IPS-NIHi11 (cell line): ENCODE measurements around the gene IL1R2.
A peak's percentile ranks its signal among the peaks of the same experiment; 100 is the strongest.

Experiments used
- DNase-seq: peaks from one replicate; pipeline ENCODE4 v3.0.0; 2012; ENCODE audit warnings: mixed read lengths, low spot score

IL1R2 gene

GRCh38 chr2:101975171-101975870 lies 16.4 kb upstream of the IL1R2 start:
- no peak for DNase-seq

GRCh38 chr2:101976891-101977290 lies 14.9 kb upstream of the IL1R2 start:
- DNase-seq = no peak

- no peak for DNase-seq
These were observed 11.4 kb upstream of the IL1R2 start for GRCh38 chr2:101980368-101980767.

- no peak for DNase-seq
These were observed 10.7 kb upstream of the IL1R2 start for GRCh38 chr2:101981066-101981465.

- DNase-seq = no peak
These were observed 10.3 kb upstream of the IL1R2 start for GRCh38 chr2:101981504-101981903.

GRCh38 chr2:101982495-101983029 lies 9.2 kb upstream of the IL1R2 start:
- no peak for DNase-seq

- DNase-seq = no peak
These were observed 8.3 kb upstream of the IL1R2 start for GRCh38 chr2:101983486-101983885.

- DNase-seq = no peak
These were observed 7.8 kb upstream of the IL1R2 start for GRCh38 chr2:101983928-101984327.

GRCh38 chr2:101984656-101985055 lies 7.1 kb upstream of the IL1R2 start:
- no peak for DNase-seq

- no peak for DNase-seq
These were observed 6.5 kb upstream of the IL1R2 start for GRCh38 chr2:101985101-101985792.

- no peak for DNase-seq
These were observed 6.0 kb upstream of the IL1R2 start for GRCh38 chr2:101985793-101986164.

- DNase-seq = no peak
These were observed 5.4 kb upstream of the IL1R2 start for GRCh38 chr2:101986376-101986775.

- no peak for DNase-seq
These were observed 4.7 kb upstream of the IL1R2 start for GRCh38 chr2:101986804-101987740.

GRCh38 chr2:101987832-101988231 lies 3.9 kb upstream of the IL1R2 start:
- peak; percentile 38 for DNase-seq

- DNase-seq = no peak
These were observed 3.2 kb upstream of the IL1R2 start for GRCh38 chr2:101988541-101988940.

GRCh38 chr2:101989740-101990460 lies 1.9 kb upstream of the IL1R2 start:
- DNase-seq = no peak

GRCh38 chr2:101993772-101994171 lies 2.0 kb downstream of the IL1R2 start:
- DNase-seq = no peak

GRCh38 chr2:101995019-101995418 lies 3.3 kb downstream of the IL1R2 start:
- DNase-seq = no peak

- no peak for DNase-seq
These were observed 4.0 kb downstream of the IL1R2 start for GRCh38 chr2:101995804-101996203.

GRCh38 chr2:101998556-101998895 lies 6.8 kb downstream of the IL1R2 start:
- no peak for DNase-seq

GRCh38 chr2:101998896-101999789 lies 7.4 kb downstream of the IL1R2 start:
- no peak for DNase-seq
